NT2/D1 (cell line): Measurements from ENCODE around the gene MTRF1.

Source experiments
- SUZ12 ChIP-seq: IDR thresholded peaks from 2 replicates; pipeline ENCODE4 v1.6.1; 2011; ENCODE audit not compliant: insufficient read length, insufficient read depth; ENCODE audit errors: extremely low read depth
- YY1 ChIP-seq: IDR thresholded peaks from 2 replicates; pipeline ENCODE4 v1.6.1; 2011; ENCODE audit not compliant: insufficient read length, insufficient read depth

- TF ChIP-seq YY1 (no peak), SUZ12 (no peak)
Measured at GRCh38 chr13:41274881-41275280, 11.5 kb upstream of the MTRF1 start.
